HCT116 (cell line): ENCODE measurements around the gene IMMP2L.

Source experiments
- CEBPB ChIP-seq: IDR thresholded peaks from 2 replicates; pipeline ENCODE4 v1.6.1; 2012; ENCODE audit warnings: low read depth
- ELF1 ChIP-seq: IDR thresholded peaks from 2 replicates; pipeline ENCODE4 v1.6.1; 2012; ENCODE audit warnings: low read depth, borderline replicate concordance
- EZH2 ChIP-seq: fragments of 200-600 bp; sonication (generic); IDR thresholded peaks from 2 replicates; pipeline ENCODE4 v1.6.1; 2017; ENCODE audit warnings: antibody characterized with exemption, mixed run types
- YY1 ChIP-seq: IDR thresholded peaks from 2 replicates; pipeline ENCODE4 v1.6.1; 2011; ENCODE audit warnings: low read length, low read depth, moderate library complexity, mild to moderate bottlenecking; ENCODE audit not compliant: insufficient replicate concordance; ENCODE audit errors: extremely low read depth
- TF ChIP-seq, protein P1 (sequence below), 3 experiments: fragments of 200-600 bp in 1 of 3; sonication (generic) in 1 of 3; IDR thresholded peaks in 2 of 3; conservative IDR thresholded peaks in 1 of 3; 2 replicates each; pipeline ENCODE4 v1.5.1; 2012 to 2017; ENCODE audit warnings: low read depth in 2 of 3, low read length in 2 of 3, antibody characterized with exemption in 1 of 3, borderline replicate concordance in 1 of 3, control low read depth in 1 of 3, mild to moderate bottlenecking in 1 of 3, mixed read lengths in 1 of 3, mixed run types in 1 of 3, moderate library complexity in 1 of 3; ENCODE audit not compliant: insufficient read depth in 1 of 3
- TF ChIP-seq, protein P2 (sequence below): IDR thresholded peaks from 2 replicates; pipeline ENCODE4 v1.6.1; 2012
- TF ChIP-seq, protein P3 (sequence below): IDR thresholded peaks from 2 replicates; pipeline ENCODE4 v1.6.1; 2012

DNA sequence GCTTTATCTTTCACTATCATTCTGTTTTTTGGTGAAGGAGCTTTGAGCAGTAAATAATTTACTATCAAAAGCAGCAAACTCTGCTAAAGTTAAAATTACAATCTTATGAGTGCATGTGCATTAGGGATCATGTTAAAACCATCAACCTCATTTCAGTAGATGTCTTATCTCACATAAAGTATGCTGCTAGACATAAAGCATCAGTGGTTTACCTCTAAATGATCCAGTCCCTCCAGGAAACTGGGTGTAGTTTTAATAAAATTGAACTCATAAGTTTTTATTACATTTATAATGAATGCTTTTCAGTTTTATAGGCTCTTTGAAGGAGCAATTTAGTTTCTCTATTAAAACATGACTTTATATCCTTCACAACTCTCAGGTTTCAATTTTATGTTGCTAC lies 362.6 kb downstream of the IMMP2L start:
- TF ChIP-seq EZH2 (no peak), YY1 (no peak), ELF1 (no peak), CEBPB (no peak)
- TF ChIP-seq, protein P1, sequence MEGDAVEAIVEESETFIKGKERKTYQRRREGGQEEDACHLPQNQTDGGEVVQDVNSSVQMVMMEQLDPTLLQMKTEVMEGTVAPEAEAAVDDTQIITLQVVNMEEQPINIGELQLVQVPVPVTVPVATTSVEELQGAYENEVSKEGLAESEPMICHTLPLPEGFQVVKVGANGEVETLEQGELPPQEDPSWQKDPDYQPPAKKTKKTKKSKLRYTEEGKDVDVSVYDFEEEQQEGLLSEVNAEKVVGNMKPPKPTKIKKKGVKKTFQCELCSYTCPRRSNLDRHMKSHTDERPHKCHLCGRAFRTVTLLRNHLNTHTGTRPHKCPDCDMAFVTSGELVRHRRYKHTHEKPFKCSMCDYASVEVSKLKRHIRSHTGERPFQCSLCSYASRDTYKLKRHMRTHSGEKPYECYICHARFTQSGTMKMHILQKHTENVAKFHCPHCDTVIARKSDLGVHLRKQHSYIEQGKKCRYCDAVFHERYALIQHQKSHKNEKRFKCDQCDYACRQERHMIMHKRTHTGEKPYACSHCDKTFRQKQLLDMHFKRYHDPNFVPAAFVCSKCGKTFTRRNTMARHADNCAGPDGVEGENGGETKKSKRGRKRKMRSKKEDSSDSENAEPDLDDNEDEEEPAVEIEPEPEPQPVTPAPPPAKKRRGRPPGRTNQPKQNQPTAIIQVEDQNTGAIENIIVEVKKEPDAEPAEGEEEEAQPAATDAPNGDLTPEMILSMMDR (IDR thresholded peaks at IDR 0.05 in 2 of 3, conservative IDR thresholded peaks at IDR 0.05 in 1 of 3; ENCODE audit: borderline replicate concordance in 1 of 3, insufficient read depth in 1 of 3, low read depth in 2 of 3, low read length in 2 of 3), result no peak
- TF ChIP-seq, protein P2, sequence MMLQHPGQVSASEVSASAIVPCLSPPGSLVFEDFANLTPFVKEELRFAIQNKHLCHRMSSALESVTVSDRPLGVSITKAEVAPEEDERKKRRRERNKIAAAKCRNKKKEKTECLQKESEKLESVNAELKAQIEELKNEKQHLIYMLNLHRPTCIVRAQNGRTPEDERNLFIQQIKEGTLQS, result no peak
- TF ChIP-seq, protein P3, sequence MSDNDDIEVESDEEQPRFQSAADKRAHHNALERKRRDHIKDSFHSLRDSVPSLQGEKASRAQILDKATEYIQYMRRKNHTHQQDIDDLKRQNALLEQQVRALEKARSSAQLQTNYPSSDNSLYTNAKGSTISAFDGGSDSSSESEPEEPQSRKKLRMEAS, result no peak
